Stimulated activated CD4-positive, alpha-beta T cell treated with anti-CD3 and anti-CD28 coated beads, TNF-alpha, amount 100 ng/mL, for 4 hours (primary cell): Measurements from ENCODE around the gene CACNA2D1.

Experiments used
- DNase-seq, 3 experiments: peaks; one replicate each; pipeline ENCODE4 v3.0.0-alpha.2; 2020; ENCODE audit warnings: low read depth in 3 of 3

The CACNA2D1 gene

DNA sequence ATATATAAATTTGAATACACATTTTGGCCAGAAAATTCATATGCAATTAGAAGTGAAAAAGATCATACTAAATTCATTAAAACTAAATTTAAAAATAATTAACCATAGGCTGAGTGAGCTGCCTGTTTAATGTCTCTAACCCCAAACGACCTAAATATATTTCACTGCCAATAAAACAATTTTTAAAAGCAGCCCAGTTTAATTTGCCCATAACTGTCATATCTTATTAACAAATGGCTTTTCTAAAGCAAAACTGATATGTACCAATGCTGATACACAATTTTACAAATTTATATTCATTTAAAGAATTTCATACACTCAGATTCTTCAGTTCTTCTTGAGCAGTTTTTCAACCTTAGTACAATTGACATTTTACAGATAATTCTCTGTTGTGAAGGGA lies 99.9 kb downstream of the CACNA2D1 start:
- DNase-seq: no peak

DNA sequence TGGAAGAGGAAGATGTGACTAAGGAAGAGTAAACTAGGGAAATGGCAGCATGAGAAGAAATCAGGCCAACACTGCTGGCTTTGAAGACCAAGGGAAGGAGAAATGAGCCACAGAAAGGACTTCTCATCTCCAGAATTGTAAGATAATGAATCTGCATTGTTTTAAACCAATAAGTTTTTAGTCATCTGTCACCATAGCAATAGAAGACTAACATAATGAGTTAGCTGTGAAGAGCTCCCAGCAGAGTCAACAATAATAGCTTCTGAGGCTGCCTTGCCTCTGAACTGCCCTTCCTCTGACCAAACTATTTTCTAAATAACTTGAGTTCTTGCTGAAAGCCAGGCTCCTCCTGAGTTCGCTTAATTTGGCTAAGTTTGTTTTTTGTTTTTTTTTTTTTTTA lies 103.6 kb downstream of the CACNA2D1 start:
- no peak for DNase-seq

- no peak for DNase-seq
Measured at GRCh38 chr7:82335927-82336326, 107.7 kb downstream of the CACNA2D1 start.

- no peak for DNase-seq
Measured at GRCh38 chr7:82335001-82335400, 108.6 kb downstream of the CACNA2D1 start.

- DNase-seq: no peak
Measured at GRCh38 chr7:82331234-82331633, 112.3 kb downstream of the CACNA2D1 start.

DNA sequence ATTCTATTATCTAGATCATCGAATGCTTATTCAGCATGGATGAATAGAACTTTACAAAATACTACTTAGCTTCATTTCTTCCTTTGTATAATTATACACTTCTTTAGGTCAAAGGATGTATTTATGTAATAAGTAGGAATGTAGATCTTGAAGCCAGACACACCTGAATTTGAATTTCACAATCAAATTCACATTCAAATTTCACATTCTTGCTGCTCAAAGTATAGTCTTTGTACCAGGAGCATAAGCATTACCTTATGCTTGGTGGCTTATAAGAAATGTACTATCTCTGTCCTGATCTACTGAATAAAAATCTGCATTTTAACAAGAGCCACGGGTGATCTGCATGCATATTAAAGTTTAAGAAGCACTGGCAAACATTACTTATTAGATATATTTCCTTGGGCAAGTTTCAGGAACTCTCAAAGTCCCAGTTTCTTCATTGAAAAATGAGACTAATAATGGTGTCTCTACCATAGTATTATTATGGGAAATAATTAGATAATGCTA lies 112.8 kb downstream of the CACNA2D1 start:
- no peak for DNase-seq

GRCh38 chr7:82327898-82328297 lies 115.7 kb downstream of the CACNA2D1 start:
- DNase-seq: no peak

GRCh38 chr7:82325416-82325815 lies 118.2 kb downstream of the CACNA2D1 start:
- no peak for DNase-seq

DNA sequence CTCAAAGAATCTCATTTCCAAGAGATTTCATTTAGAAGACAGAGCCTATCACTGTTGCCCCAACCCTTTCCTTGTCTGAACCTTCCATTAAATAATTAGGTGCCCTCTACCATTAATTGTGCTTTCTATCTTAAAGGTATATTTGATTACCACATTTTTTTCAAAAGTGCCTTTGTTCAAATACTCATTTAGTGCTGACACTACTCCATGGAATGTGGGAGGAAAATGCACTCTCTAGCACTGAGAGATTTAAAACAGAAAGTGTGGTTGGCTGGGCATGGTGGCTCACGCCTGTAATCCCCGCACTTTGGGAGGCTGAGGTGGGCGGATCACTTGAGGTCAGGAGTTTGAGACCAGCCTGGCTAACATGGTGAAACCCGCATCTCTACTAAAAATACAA lies 119.8 kb downstream of the CACNA2D1 start:
- no peak for DNase-seq

- no peak for DNase-seq
Measured at GRCh38 chr7:82319674-82320118, 123.9 kb downstream of the CACNA2D1 start.

- DNase-seq: no peak
Measured at GRCh38 chr7:82318786-82319185, 124.8 kb downstream of the CACNA2D1 start.

- no peak for DNase-seq
Measured at GRCh38 chr7:82317760-82318159, 125.8 kb downstream of the CACNA2D1 start.

DNA sequence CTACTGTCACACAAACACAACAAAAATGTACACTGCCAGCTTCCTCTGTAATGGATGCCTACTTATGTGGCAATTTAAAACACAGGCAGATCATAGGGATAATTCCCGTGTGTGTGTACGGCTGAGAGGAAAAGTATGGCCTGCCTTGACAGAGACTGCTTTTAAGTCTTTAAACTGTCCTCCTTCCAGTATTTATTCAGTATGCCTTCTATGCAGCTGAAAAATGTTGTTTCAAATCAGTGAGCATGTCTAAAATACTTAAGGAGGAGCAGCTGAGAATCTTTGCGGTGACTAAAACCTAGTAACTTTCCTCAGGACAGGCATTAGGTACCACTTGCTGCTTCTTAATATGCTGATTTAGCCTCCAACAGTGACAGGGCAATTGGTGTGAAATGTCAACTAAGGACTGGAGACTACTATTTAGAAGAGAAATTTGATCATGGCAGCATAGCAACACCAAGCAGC lies 126.3 kb downstream of the CACNA2D1 start:
- no peak for DNase-seq

- no peak for DNase-seq
Measured at GRCh38 chr7:82313269-82313668, 130.3 kb downstream of the CACNA2D1 start.

GRCh38 chr7:82312646-82313045 lies 130.9 kb downstream of the CACNA2D1 start:
- no peak for DNase-seq

- DNase-seq: no peak
Measured at GRCh38 chr7:82305347-82306005, 138.1 kb downstream of the CACNA2D1 start.

- no peak for DNase-seq
Measured at GRCh38 chr7:82294865-82295264, 148.7 kb downstream of the CACNA2D1 start.

DNA sequence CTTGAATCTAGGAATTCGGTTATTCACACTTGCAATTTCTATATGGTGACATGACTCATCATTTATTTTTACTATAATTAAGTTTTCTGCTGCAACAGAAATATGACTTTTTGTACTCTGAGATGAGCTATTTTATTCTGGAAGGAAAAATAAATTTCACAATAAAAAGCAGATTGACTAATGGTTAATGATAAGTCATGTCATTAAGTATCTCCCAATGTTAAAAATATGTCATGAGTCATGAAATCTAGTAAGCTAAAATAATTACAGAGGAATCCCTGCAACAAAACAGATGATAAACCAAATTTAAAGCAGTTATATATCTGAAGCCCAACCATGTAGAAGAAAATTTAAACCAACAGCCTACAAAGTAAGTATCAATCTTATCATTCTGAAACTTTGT lies 149.2 kb downstream of the CACNA2D1 start:
- DNase-seq: no peak

GRCh38 chr7:82293467-82293866 lies 150.1 kb downstream of the CACNA2D1 start:
- DNase-seq: no peak

- DNase-seq: no peak
Measured at GRCh38 chr7:82291931-82292330, 151.6 kb downstream of the CACNA2D1 start.

GRCh38 chr7:82289889-82290288 lies 153.7 kb downstream of the CACNA2D1 start:
- DNase-seq: no peak

DNA sequence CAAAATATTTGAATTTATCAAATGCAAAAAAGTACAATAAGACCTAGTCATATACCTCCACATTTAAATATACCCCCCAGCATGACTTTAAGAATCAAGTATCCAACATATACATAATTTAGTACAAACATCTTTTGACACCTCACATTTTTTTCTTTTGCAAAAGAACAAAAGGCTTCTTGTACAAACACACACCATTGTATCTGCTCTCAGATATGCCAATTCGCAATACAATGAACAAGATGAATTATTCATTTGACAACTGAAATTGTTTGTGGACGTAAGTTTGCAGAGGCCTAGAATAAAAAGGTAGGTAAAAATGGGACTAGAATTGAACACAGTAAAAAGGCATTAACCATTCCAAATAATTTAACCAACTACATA lies 154.4 kb downstream of the CACNA2D1 start:
- no peak for DNase-seq

DNA sequence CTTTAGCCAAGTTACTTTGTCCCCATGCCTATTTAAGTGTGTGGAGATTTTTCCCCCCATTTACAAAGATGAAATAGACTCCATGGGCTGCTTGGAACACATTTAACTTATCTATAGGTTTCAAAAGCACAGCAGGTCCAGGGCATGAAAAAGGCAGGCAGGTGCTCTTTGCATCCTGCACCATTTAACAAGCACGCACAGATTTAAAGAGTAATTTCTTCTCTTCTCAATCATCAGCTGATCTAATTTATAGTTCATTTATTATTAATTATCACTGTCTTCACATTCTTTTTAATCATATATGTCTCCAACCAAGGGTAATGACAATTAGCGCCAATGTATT lies 156.8 kb downstream of the CACNA2D1 start:
- DNase-seq: no peak
